ENCODE results near the gene PPP1R1B.
"Not testable (repeated sequence)": the region's sequence is repeated elsewhere in the genome, so short reads cannot be mapped to it uniquely, and the experiment has no call there.

DNA sequence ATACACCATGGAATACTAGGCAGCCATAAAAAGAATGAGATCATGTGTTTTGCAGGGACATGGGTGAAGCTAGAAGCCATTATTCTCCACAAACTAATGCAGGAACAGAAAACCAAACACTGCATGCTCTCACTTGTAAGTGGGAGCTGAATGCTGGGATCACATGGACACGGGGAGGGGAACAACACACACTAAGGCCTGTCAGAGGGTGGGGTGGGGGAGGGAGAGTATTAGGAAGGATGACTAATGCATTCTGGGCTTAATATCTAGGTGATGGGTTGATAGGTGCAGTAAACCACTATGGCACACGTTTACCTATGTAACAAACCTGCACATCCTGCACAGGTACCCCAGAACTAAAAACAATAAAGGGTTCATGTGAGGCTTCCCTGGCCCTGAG, 36.6 kb upstream of the PPP1R1B start:
- TF ChIP-seq, protein P1, sequence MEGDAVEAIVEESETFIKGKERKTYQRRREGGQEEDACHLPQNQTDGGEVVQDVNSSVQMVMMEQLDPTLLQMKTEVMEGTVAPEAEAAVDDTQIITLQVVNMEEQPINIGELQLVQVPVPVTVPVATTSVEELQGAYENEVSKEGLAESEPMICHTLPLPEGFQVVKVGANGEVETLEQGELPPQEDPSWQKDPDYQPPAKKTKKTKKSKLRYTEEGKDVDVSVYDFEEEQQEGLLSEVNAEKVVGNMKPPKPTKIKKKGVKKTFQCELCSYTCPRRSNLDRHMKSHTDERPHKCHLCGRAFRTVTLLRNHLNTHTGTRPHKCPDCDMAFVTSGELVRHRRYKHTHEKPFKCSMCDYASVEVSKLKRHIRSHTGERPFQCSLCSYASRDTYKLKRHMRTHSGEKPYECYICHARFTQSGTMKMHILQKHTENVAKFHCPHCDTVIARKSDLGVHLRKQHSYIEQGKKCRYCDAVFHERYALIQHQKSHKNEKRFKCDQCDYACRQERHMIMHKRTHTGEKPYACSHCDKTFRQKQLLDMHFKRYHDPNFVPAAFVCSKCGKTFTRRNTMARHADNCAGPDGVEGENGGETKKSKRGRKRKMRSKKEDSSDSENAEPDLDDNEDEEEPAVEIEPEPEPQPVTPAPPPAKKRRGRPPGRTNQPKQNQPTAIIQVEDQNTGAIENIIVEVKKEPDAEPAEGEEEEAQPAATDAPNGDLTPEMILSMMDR (IDR thresholded peaks at IDR 0.05; ENCODE audit: poor library complexity, severe bottlenecking): not testable (repeated sequence)
- not testable (repeated sequence) for TF ChIP-seq EZH2 (IDR thresholded peaks at IDR 0.05; ENCODE audit: borderline replicate concordance, insufficient read depth, low read length, poor library complexity, severe bottlenecking); REST (IDR thresholded peaks at IDR 0.05; ENCODE audit: borderline replicate concordance)
